Stimulated activated CD8-positive, alpha-beta memory T cell treated with anti-CD3 and anti-CD28 coated beads, Interleukin-15, amount 100 ng/mL, for 1 hour (primary cell): ENCODE results near the gene DDX43.
"Not testable (repeated sequence)": the region's sequence is repeated elsewhere in the genome, so short reads cannot be mapped to it uniquely, and the experiment has no call there.

Experiments used
- DNase-seq: peaks from one replicate; pipeline ENCODE4 v3.0.0-alpha.2; 2020; ENCODE audit warnings: low read depth

Gene DDX43

GRCh38 chr6:73394577-73395354 is at the start of gene DDX43:
Gene DDX43, plus strand, starts transcription at chr6:73394828. Its CDS starts 78 bp downstream, at chr6:73394906.
- peak; percentile 28 for DNase-seq

DNA sequence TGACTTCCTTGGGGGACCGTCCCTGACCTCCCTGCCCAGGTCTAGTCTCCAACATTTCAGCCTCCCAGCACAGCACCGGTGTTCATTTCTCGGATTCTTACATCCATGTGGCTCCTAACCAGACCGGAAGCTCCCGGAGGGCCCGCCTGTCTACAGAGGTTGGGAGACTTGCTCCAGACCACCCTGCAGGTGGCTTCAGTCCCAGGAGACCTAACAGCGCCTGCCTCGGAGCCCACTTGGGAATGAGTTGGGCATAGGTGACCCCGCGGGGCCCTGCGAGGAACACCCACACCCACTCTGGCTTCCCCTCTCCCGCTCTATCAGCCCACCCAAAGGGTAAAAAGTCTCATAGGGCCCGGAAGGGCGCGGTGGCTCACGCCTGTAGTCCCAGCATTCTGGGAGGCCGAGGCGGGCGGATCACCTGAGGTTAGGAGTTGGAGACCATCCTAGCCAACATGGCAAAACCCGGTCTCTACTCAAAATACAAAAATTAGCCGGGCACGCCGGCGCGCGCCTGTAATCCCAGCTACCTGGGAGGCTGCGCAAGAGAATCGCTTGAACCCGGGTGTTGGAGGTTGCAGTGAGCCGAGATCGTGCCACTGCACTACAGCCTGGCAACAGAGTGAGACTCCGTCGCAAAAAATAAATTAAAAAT is 46.0 kb upstream of the DDX43 start:
- DNase-seq: no peak

DNA sequence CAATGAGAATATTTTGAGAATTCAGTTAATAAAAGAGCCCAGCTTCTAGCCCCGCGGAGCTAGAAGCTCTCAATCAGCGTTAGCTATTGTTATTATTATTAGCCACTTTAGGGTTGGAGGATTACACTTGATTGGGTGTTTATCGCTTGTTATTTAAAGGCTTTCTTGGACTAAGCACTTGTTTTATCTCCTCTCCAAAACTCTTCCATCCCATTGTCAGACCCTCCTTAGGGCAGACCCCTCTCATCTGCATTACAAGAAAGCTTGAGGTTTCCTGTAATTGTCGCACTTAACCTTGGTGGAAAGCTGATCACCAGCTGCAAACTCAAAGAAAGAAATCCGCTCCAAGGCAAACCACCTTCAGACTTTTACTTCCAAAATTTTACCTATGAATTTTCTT is 45.3 kb upstream of the DDX43 start:
- DNase-seq: no peak

DNA sequence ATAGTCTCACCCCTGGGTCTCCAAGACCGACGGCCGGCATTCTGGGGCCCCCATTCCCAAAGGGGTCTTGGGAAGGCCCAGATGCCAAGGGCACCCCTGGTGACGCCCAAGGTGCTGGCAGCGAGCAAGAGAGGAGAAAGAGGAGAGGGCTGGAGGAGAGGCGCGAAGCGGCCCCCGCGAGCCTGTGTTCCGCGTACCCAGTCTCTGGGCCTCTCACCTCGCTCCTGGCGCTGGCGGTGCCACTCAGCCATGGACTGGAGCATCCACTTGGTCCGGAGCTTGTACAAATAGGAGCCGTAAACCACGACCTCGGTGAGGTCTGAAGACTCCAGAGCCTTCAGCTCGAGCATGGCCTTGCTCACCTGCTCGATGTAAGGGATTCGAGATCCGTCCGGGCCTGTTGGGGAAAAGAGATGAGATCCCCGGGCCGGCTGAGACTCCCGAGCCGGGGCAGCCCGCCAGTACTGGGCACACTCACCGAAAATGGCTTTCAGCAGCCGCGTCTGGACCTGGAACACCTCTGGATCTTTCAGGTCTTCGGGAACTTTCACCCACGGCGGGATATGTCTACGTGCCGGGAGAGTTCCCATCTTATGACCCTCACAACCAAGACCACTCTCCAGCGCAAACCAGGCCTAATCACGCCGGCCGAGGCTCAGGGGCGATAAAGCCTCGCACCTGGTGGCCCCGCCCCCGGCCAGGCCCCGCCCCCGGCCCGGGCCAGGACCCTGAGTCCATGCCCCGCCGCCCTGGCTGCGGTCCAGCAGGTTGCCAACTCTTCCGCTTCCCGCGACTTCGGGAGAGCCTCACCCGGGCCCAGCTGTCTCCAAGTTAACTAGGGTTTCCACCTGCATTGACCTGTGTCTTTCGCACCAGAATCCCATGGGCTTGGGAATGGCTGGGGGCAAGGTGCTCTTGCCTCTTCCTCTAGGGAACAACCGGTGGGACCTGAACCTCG is 40.7 kb upstream of the DDX43 start, which contains the start of gene DPPA5:
Gene DPPA5, minus strand, starts transcription at position 641 of the 958 bp plus-strand sequence. Its CDS starts 51 bp downstream, at position 590.
- DNase-seq: no peak

DNA sequence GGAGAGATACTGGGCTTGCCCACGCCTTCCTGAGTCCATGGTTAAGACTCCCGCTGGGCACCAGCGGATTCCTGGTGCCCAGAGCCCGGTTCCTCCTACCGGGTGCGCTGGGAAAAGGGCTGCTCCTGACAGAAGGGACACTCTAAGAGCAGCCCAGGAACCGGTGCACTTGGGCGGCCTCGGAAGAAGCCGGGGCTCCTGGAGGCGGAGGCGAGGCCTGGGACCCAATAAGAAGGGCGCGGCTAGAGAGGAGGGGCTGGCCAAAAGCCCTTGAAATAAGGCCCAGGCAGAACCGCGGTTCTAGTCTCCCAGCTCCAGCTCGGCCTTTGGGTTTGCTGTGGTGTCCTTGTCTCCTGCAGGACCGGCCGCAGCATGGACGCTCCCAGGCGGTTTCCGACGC is 32.3 kb upstream of the DDX43 start, which contains the start of gene KHDC3L:
Gene KHDC3L, plus strand, starts transcription at position 301 of the 400 bp plus-strand sequence. Its CDS starts 72 bp downstream, at position 373.
- no peak for DNase-seq

GRCh38 chr6:73362869-73363536 is 31.6 kb upstream of the DDX43 start:
- no peak for DNase-seq

DNA sequence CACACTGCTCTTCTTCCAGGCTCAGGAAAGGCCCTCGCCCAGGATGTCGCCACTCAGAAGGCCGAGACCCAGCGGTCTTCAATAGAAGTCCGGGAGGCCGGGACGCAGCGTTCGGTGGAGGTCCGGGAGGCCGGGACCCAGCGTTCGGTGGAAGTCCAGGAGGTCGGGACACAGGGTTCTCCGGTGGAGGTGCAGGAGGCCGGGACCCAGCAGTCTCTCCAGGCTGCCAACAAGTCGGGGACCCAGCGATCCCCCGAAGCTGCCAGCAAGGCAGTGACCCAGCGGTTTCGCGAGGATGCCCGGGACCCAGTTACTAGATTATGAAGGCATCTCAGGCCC is 31.1 kb upstream of the DDX43 start:
- DNase-seq: no peak

DNA sequence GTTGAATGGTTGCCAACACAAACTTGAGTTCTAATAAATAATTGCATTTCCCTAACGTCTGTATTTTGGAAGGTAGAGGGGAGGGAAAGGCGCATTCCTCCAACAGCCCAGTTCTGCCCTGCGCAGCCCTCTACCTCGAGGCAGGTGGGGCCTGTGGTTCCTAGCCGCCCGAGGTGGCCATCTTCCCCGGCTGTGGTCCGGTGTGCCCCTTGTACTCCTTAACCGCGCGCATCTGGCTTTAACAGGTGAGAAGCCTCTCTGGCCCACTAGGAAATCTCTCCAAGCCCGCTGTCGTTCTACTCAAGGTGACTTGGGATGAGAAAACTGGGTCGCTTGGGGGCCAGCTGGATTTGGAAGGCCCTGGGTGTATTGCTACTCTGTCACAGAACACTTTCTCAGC is 30.5 kb upstream of the DDX43 start:
- no peak for DNase-seq

GRCh38 chr6:73364549-73364948 is 30.1 kb upstream of the DDX43 start:
- no peak for DNase-seq

GRCh38 chr6:73367761-73368355 is 26.8 kb upstream of the DDX43 start:
- no peak for DNase-seq

GRCh38 chr6:73368675-73369074 is 26.0 kb upstream of the DDX43 start:
- DNase-seq: no peak

DNA sequence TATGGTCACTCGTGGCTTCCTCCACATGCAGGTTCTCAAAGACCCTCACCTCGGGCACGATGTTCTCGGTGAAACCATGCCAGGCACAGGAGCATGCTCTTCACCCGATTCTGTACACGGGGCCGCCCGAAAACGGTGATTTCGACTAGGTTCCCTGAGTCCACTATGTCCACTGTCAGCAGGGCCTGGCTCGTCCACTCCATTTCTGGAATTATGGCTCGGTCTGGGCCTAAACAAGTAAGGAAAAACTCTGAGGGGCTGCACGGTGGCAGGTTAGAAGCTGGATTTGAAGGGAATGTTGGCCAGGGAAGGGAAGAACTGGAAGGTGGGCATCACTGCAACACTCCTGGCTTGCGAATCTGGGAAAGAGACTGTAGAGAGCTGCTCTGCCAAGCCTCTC is 25.5 kb upstream of the DDX43 start:
- no peak for DNase-seq

- DNase-seq: no peak
These were observed 25.1 kb upstream of the DDX43 start, which contains the start of gene OOEP for GRCh38 chr6:73369563-73369962. Gene OOEP, minus strand, starts transcription at chr6:73369897. Its CDS starts 105 bp downstream, at chr6:73369792.

GRCh38 chr6:73371984-73372383 is 22.6 kb upstream of the DDX43 start:
- no peak for DNase-seq

DNA sequence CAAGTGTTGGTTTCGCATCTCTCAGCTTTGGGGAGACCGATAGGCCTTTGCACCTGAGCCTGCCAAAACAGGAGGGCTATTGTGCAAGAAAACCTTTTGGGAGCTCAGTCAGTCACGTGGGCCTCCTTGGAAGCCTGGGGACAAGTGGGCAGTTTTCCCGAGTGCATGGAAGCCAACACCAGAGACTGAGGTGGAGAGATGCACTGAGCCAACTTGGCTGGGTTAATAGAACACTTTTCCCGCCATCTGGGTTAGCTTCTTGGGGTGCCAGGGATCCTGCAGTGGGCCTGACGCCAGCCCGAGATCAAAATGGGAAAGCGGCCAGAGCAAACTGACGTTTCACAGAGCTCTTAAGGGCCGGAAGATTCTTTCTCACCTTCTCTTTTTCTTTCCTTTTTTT is 22.1 kb upstream of the DDX43 start:
- DNase-seq: no peak

DNA sequence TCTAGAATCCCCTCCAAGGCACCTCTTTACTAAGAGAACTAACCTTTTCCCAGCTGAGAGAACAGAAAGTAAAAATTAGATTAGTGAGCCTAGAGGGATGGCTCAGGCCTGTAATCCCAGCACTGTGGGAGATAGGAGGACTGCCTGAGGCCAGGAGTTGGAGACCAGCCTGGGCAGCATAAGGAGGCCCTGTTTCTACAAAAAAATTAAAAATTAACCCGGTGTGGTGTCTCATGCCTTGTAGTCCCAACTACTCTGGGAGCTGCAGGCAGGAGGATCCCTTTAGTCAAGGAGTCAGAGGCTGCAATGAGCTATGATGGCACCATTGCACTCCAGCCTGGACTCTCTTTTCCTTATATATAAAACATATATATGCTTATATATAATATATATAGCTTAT is 19.4 kb upstream of the DDX43 start:
- no peak for DNase-seq

DNA sequence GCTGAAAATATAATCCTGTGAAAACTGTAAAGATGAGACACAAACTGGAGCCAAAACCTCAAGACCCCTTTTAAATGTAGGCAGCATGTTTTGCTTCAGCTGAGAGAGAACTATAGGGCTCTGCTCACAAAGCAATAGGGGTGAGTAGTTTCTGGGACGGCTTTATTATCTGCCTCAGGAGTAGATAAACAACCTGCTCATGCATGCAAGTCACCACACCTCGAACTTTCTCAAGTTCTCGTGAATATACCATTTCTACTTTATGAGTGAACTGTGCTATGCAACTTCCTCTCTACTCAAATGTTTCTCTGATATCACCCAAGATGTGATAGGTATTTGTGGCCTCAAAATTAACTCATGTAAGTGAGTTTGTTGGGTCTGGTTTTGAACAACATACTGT is 17.4 kb upstream of the DDX43 start:
- no peak for DNase-seq

DNA sequence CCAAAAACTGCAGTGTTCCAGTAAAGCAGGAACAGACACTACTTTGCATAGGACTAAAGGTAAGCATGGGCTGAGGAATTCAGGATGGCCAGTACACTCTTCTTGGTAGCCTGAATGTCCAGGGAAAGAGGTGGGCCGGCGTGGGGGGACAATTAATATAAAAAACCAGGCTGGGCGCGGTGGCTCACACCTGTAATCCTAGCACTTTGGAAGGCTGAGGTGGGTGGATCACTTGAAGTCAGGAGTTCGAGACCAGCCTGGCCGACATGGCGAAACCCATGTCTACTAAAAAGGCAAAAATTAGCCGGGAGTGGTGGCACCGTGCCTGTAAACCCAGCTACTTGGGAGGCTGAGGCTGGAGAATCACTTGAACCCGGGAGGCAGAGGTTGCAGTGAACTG is 13.1 kb upstream of the DDX43 start:
- DNase-seq: not testable (repeated sequence)

DNA sequence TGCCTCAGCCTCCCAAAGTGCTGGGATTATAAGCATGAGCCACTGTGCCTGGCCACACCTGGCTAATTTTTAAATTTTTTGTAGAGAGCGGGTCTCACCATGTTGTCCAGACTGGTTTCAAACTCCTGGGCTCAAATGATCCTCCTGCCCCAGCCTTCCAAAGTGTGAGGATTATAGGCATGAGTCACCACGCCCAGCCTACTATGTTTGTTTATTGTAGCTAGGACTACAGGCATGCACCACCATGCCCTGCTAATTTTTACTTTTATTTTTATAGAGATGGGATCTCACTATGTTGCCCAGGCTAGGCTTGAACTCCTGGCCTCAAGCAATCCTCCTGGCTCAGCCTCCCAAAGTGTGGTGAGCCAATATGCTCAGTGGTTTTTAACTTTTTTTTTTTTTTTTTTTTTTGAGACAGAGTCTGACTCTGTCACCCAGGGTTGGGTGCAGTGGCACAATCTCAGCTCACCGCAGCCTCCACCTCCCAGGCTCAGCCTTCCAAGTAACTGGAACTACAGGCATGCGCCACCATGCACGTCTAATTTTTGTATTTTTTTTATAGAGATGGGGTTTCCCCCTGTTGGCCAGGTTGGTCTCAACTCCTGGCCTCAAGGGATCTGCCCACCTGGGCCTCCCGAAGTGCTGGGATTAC is 12.0 kb upstream of the DDX43 start:
- DNase-seq: no peak

DNA sequence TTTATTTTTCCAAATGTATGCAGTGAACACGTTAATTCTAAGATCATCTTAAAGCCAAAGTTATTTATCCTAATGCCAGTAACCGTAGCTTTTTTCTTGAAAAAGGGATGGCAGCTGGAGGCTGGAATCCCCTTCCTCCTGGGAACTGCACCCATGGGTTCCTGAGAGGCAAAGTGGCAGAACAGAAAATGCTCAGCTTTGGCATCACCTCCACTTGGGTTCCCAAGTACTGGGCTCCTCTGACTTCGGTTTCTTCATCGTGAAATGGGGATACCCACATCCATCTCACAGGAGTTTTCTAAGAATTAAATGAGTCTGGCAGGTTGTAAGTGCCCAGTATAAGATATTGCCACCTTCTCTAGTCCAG is 6.2 kb upstream of the DDX43 start:
- no peak for DNase-seq
